ENCODE measurements around the gene STBD1.
"Not testable (repeated sequence)": the region's sequence is repeated elsewhere in the genome, so short reads cannot be mapped to it uniquely, and the experiment has no call there.

The STBD1 gene

GRCh38 chr4:76283900-76284299, 22.6 kb upstream of the STBD1 start:
- DNase-seq (ENCODE audit: low read depth) = no peak

- not testable (repeated sequence) for DNase-seq (ENCODE audit: low read depth)
Measured at GRCh38 chr4:76287811-76288210, 18.7 kb upstream of the STBD1 start.

- DNase-seq (ENCODE audit: low read depth) = no peak
Measured at GRCh38 chr4:76292730-76293129, 13.8 kb upstream of the STBD1 start.

GRCh38 chr4:76293772-76294171, 12.8 kb upstream of the STBD1 start:
- DNase-seq (ENCODE audit: low read depth) = no peak

- DNase-seq (ENCODE audit: low read depth) = no peak
Measured at GRCh38 chr4:76296286-76296820, 10.2 kb upstream of the STBD1 start.

GRCh38 chr4:76298227-76298626, 8.3 kb upstream of the STBD1 start:
- DNase-seq (ENCODE audit: low read depth) = no peak

- no peak for DNase-seq (ENCODE audit: low read depth)
Measured at GRCh38 chr4:76300012-76300411, 6.5 kb upstream of the STBD1 start.

- peak; percentile 73 for DNase-seq (ENCODE audit: low read depth)
Measured at GRCh38 chr4:76301068-76301774, 5.3 kb upstream of the STBD1 start.

GRCh38 chr4:76301775-76302162, 4.8 kb upstream of the STBD1 start:
- no peak for DNase-seq (ENCODE audit: low read depth)

GRCh38 chr4:76302826-76303438, 3.6 kb upstream of the STBD1 start:
- no peak for DNase-seq (ENCODE audit: low read depth)

GRCh38 chr4:76305033-76305687, 1.4 kb upstream of the STBD1 start:
- no peak for DNase-seq (ENCODE audit: low read depth)

- DNase-seq (ENCODE audit: low read depth) = peak; percentile 6
Measured at GRCh38 chr4:76306882-76307659, 538 bp downstream of the STBD1 start.

- DNase-seq (ENCODE audit: low read depth) = no peak
Measured at GRCh38 chr4:76307660-76308014, 1.1 kb downstream of the STBD1 start.

- no peak for DNase-seq (ENCODE audit: low read depth)
Measured at GRCh38 chr4:76308548-76308947, 2.0 kb downstream of the STBD1 start.

GRCh38 chr4:76309939-76310550, 3.5 kb downstream of the STBD1 start:
- no peak for DNase-seq (ENCODE audit: low read depth)

- DNase-seq (ENCODE audit: low read depth) = no peak
Measured at GRCh38 chr4:76310683-76311082, 4.2 kb downstream of the STBD1 start.

- DNase-seq (ENCODE audit: low read depth) = no peak
Measured at GRCh38 chr4:76311896-76312331, 5.4 kb downstream of the STBD1 start.

GRCh38 chr4:76312457-76312856, 5.9 kb downstream of the STBD1 start:
- DNase-seq (ENCODE audit: low read depth) = no peak

GRCh38 chr4:76313547-76313946, 7.0 kb downstream of the STBD1 start:
- no peak for DNase-seq (ENCODE audit: low read depth)

GRCh38 chr4:76315267-76315918, 8.9 kb downstream of the STBD1 start:
- no peak for DNase-seq (ENCODE audit: low read depth)

GRCh38 chr4:76316131-76316530, 9.6 kb downstream of the STBD1 start:
- no peak for DNase-seq (ENCODE audit: low read depth)
